Measurements from ENCODE around the gene ZBTB42.

Gene ZBTB42

DNA sequence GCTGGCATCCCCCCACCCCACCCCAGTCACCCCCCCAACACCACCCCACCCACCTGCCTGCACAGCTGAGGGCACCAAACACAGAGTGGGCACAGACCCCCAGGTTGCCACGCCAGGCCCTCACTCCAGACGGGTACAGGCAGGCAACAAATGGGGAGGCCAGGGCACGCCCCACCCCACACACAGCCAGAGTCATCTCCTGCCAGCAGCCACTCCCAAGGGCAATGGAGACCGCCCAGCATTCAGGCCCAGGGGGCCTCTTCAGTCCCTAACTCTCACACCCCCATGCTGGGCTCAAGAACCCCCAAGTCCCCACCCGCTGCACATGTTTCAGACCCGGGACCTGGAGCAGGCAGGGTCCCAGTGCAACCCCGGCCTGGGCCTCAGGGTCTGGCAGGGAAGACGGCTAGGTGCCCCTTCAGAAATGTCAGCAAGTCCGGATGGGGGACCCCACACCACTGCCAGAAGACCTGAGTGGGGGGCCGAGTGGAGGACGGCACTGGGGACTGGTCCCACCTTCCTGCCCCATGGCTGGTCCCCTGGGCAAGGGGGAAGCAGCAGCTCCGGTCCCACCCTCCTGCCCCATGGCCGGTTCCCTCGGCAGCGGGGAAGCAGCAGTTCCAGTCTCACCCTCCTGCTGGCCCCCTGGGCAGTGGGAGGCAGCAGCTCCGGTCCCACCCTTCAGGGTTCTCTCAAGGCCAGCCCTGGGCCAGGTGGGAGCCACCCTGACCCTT is 17.2 kb upstream of the ZBTB42 start:
- DNase-seq, result no peak

DNA sequence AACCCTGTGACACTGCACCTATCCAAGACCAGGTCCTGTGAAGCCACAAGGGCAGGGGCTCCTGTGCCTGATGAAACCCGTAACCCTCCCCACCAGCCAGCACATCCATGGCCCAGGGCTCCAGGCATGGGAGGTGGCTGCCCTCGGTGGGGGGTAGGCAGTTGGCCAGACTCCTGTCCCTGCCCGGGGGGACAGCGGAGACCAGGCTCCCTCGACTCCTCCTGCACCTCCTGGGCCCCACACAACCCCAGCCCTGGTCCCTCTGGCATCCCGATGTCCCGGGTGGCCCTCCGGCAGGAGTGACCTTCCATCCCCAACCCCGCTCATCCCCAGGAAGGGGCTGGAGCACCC is 16.7 kb upstream of the ZBTB42 start:
- no peak for DNase-seq

DNA sequence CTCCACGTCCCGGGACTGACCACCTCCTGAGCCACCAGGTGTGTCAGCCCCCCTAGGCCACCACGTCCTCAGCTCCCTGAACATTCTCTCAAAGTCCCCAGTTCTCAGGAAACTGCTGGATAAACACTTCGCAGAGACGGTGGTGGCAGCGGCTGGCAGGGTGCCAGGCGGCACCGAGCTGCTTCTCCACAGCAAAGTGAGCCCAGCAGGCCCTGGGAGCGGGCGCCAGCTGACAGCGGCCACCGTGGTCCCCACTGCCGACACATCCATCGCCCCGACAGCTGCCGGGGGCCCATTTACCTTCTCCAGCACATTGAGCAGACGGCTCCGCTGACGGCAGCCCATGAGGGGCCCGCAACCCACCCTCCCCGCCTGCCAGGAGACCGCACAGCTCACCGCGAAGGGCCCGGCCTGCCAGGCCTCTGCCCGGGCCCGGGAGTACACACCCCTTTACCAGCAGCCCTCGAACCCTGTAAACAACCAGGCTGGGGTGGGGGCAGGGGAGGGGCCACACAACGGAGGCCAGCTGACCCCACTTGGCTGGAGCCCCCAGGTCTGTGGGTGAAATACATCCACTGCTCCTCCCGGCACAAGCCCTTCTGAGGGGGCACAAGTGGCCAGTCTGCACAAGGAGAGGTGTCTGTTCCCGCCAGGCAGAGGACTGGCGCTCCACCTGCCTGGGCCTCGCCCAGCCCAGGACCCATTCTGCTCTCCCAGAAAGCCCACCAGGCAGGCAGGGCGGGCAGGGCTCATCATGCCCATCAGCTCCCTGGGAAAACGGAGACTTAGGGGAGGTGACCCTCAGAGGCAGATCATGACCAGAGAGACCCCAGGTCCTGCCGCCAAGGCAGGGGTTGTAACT is 15.8 kb upstream of the ZBTB42 start:
- DNase-seq, result no peak

GRCh38 chr14:104785708-104786080 is 15.2 kb upstream of the ZBTB42 start:
- no peak for DNase-seq

DNA sequence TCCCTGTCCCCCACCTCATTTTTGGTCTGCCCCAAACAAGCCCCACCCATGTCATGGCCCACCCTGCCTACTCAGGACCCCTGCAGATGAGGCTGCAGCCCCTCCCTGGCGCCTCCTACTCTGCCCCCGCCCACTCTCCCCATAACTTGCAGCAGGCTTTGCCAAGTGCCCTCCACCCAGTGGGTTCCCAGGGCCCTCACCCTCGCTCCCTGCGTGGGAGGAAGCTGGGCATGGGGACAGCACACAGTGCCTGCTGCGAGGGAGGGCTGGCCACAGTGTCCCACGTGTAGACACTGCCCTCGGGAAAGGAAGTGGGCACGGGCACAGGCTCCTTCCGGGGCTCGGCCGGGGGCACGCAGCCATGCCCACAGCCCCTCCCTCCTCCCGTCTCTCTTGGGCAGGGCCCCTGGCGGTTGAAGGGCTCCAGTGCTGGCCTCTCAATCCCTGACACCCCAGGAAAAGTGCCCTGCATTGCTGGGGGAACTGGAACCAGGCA is 14.8 kb upstream of the ZBTB42 start:
- no peak for DNase-seq

GRCh38 chr14:104786726-104787675 is 13.9 kb upstream of the ZBTB42 start:
- DNase-seq, result no peak

DNA sequence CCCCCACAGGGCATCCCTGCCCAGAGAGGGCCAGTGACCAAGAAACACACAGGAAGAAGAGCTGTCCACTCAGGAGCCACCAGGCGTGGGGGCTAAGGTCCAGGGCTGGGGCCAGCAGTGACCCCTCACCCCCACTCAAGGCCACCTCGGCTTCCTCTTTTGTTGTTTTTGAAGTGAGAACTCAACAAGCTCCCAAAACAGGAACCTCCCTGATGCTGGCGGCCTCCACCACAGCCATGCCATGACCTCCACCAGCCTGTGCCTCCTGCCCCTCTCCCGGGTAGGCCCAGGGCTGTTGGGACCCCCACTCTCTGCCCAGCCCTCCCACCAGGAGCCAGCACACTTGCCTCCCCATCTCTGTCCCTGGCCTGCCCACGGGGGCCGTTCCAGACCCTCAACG is 13.2 kb upstream of the ZBTB42 start:
- no peak for DNase-seq

- DNase-seq, result no peak
Observed at GRCh38 chr14:104788161-104788818, 12.6 kb upstream of the ZBTB42 start.

DNA sequence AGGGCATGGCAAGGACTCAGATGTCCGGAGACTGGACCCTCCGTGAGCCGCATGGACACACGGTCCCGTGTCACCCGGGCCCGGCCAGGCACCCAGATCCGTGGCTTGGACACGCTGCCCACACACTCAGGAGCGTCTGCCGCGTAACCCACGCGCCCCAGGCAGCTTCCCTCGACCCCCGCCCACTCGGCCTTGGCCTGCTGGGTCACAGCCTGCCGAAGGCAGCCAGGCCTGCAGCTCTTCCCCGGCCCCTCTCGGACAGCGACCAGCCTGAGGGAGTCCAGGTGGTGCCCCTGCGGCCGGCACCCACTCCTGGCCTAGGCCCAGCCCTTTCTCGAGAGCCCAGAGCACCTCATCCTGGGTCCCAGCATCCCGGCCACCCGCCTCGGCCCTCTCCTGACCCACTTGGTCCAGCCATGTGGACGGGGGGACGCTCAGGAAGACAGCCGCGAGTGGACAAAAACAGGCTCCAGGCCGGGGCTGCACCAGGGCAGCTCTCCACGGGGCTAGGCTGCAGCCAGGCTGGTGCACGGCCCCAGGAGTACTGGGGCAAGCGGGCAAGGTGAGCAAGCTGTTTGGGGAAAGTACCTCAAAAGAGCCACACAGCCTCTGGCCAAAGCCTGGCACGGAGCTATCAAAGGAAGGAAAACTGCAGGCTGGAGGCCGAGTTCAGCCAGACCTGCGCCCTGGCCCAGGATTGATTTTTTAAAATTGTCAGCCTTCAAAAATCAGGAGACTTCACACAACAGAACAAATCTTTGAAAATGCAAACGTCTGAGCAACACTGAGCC is 11.8 kb upstream of the ZBTB42 start:
- no peak for DNase-seq

DNA sequence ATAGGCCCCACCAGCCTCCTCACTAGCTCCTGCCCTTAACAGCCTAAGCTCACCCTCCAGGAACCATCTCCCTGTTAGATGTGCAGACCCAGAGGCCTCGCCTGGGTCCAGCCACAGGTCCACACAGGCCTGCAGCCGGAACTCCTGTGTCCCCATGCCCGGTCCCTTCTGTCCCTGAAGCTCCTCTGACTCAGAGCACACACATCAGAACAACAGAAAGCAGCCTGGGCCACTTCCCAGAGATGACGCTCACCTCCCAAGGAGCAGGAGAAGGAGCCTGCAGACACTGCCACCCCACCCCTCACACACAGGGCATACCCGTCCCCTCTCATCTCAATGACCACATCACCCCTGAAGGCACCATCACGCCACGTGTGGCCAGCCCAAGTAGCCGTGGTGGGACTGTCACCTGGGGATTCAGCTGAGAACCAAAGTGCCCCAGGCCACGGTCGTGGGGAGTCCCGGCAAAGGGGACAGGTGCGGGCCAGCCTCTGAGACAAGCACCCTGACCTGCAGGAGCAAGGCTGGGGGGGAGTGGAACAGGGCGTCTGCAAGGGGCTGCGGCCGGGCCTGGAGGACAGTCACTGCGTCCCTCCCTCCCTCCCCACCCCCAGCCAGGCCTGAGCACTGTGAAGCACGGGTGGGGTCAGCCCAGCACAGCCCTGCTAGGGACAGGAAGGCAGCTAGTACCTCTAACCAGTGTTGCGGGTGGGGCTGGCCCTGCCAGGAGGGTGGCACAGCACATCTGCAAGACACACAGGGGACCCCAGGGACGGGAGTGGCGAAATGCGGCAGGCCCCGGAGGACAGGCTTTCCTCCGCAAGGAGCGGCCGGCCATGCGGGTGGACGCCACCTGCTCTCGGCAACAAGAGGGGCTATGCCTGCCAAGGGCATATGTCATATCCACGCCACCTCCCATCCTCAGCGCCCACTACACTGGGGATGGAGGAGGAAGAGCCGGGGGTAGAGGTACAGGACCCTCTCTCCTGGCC is 10.9 kb upstream of the ZBTB42 start:
- DNase-seq, result no peak

GRCh38 chr14:104791425-104791824 is 9.5 kb upstream of the ZBTB42 start:
- DNase-seq, result no peak

- no peak for DNase-seq
Observed at GRCh38 chr14:104792101-104792884, 8.6 kb upstream of the ZBTB42 start.

GRCh38 chr14:104792945-104793702 is 7.8 kb upstream of the ZBTB42 start:
- no peak for DNase-seq

DNA sequence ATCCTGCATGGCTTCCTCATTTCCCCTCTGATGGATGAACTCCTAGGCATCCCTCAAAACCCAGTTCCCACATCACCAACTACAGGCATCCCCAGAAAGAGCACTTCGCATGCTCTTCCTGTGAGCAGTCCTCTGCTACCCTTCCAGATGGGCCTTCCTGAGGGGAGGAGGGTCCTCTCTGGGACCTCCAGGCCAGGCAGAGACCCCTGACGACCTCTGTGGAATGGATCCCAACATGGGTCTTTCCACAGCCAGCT is 7.3 kb upstream of the ZBTB42 start:
- no peak for DNase-seq

GRCh38 chr14:104794099-104794498 is 6.8 kb upstream of the ZBTB42 start:
- DNase-seq, result peak; percentile 67

GRCh38 chr14:104794631-104794992 is 6.3 kb upstream of the ZBTB42 start:
- no peak for DNase-seq

- peak; percentile 40 for DNase-seq
Observed at GRCh38 chr14:104794993-104795780, 5.7 kb upstream of the ZBTB42 start, which contains the start of gene AKT1. AKT1 (minus strand) TSS chr14:104795748; CDS start chr14:104792643, 3,105 bp downstream.

All from activated CD4-positive, alpha-beta T cell treated with anti-CD3 and anti-CD28 coated beads, Interleukin-2, Interleukin-6, amounts not matched to agents 100 ng/mL and 50 ng/mL, durations not matched to agents 16 hours and 8 hours (primary cell).